ENCODE data around the gene COL16A1. TPM values are rescaled to one million over a fixed set of nuclear protein-coding genes. Genes with fewer than 3 reads are reported as not detected.

COL16A1 gene
- total and polyA plus RNA-seq, 2 of the 13 experiments (the other 11 are each of a cell fraction or from before 2014, with no cell fraction given): 4.3 to 12.2 TPM

GRCh38 chr1:31715087-31715872, 11.5 kb upstream of the COL16A1 start (continued):
- 0 out of 2 replicates have a peak, but pooled peaks have one; percentile 28 for TF ChIP-seq KIAA2018 (CRISPR knock-in tag; IDR thresholded peaks at IDR 0.05; ENCODE audit: borderline replicate concordance)
- TF ChIP-seq MTF1 (CRISPR knock-in tag; IDR thresholded peaks at IDR 0.05): no peak
- TF ChIP-seq ZNF160 (CRISPR knock-in tag; IDR thresholded peaks at IDR 0.05): peak; percentile 83; the same call in 1 of the 2 replicates
- TF ChIP-seq ZNF550 (CRISPR knock-in tag; IDR thresholded peaks at IDR 0.05; ENCODE audit: borderline replicate concordance): no peak
- 0 out of 2 replicates have a peak, but pooled peaks have one; percentile 14 for TF ChIP-seq HMG20A (CRISPR knock-in tag; IDR thresholded peaks at IDR 0.05; ENCODE audit: borderline replicate concordance)
- 0 out of 2 replicates have a peak, but pooled peaks have one; percentile 51 for TF ChIP-seq ZBTB44 (CRISPR knock-in tag; IDR thresholded peaks at IDR 0.05)
- no peak for TF ChIP-seq HCFC1 (IDR thresholded peaks at IDR 0.05; ENCODE audit: low read depth, low read length)
- TF ChIP-seq ZNF256 (CRISPR knock-in tag; conservative IDR thresholded peaks at IDR 0.05): no peak
- no peak for TF ChIP-seq HOXA7 (CRISPR knock-in tag; IDR thresholded peaks at IDR 0.05)
- no peak for TF ChIP-seq KLF9 (CRISPR knock-in tag; IDR thresholded peaks at IDR 0.05; ENCODE audit: low read depth)
- peak; percentile 41; the same call in 1 of the 2 replicates for TF ChIP-seq ZNF451 (CRISPR knock-in tag; IDR thresholded peaks at IDR 0.05)
- TF ChIP-seq ZBTB10 (CRISPR knock-in tag; IDR thresholded peaks at IDR 0.05; ENCODE audit: borderline replicate concordance): 0 out of 2 replicates have a peak, but pooled peaks have one; percentile 51
- TF ChIP-seq SMAD3 (CRISPR knock-in tag; IDR thresholded peaks at IDR 0.05): 0 out of 2 replicates have a peak, but pooled peaks have one; percentile 70
- no peak for TF ChIP-seq KAT7 (CRISPR knock-in tag; IDR thresholded peaks at IDR 0.05; ENCODE audit: borderline replicate concordance)
- TF ChIP-seq ZNF709 (CRISPR knock-in tag; IDR thresholded peaks at IDR 0.05): peak; percentile 82
- TF ChIP-seq NKX3-1 (CRISPR knock-in tag; IDR thresholded peaks at IDR 0.05): peak; percentile 43; the same call in 1 of the 2 replicates
- TF ChIP-seq ZNF460 (CRISPR knock-in tag; IDR thresholded peaks at IDR 0.05; ENCODE audit: borderline replicate concordance): no peak
